ENCODE measurements around the gene GAGE12E.
"Not testable (repeated sequence)": the region's sequence is repeated elsewhere in the genome, so short reads cannot be mapped to it uniquely, and the experiment has no call there.

- TF ChIP-seq CTCF (IDR thresholded peaks at IDR 0.05); RELA (CRISPR knock-in tag; IDR thresholded peaks at IDR 0.05; ENCODE audit: borderline replicate concordance); ZNF532 (CRISPR knock-in tag; IDR thresholded peaks at IDR 0.05; ENCODE audit: borderline replicate concordance); ZNF263 (CRISPR knock-in tag; IDR thresholded peaks at IDR 0.05; ENCODE audit: low read depth); NFE2L1 (CRISPR knock-in tag; IDR thresholded peaks at IDR 0.05); USF2 (CRISPR knock-in tag; IDR thresholded peaks at IDR 0.05); SMAD3 (CRISPR knock-in tag; IDR thresholded peaks at IDR 0.05; ENCODE audit: borderline replicate concordance); AR (CRISPR knock-in tag; IDR thresholded peaks at IDR 0.05); HMGA2 (CRISPR knock-in tag; IDR thresholded peaks at IDR 0.05): not testable (repeated sequence)
These were observed 19.2 kb upstream of the GAGE12E start, which contains the start of gene GAGE12C for GRCh38 chrX:49531877-49532276.

Data from WTC11 (cell line).